Measurements from ENCODE around the gene AHDC1. TPM values are rescaled to one million over a fixed set of nuclear protein-coding genes. Genes with fewer than 3 reads are reported as not detected.

AHDC1 gene
- total RNA-seq, 1 donor from 2014 or later, result 18.0 TPM

GRCh38 chr1:27571439-27572018 is 32.4 kb downstream of the AHDC1 start:
- TF ChIP-seq, protein P1, sequence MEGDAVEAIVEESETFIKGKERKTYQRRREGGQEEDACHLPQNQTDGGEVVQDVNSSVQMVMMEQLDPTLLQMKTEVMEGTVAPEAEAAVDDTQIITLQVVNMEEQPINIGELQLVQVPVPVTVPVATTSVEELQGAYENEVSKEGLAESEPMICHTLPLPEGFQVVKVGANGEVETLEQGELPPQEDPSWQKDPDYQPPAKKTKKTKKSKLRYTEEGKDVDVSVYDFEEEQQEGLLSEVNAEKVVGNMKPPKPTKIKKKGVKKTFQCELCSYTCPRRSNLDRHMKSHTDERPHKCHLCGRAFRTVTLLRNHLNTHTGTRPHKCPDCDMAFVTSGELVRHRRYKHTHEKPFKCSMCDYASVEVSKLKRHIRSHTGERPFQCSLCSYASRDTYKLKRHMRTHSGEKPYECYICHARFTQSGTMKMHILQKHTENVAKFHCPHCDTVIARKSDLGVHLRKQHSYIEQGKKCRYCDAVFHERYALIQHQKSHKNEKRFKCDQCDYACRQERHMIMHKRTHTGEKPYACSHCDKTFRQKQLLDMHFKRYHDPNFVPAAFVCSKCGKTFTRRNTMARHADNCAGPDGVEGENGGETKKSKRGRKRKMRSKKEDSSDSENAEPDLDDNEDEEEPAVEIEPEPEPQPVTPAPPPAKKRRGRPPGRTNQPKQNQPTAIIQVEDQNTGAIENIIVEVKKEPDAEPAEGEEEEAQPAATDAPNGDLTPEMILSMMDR (IDR thresholded peaks at IDR 0.05; ENCODE audit: insufficient read depth, low read length, poor library complexity, severe bottlenecking), result no peak
- no peak overlapping the region for H3K4me3 ChIP-seq (ENCODE audit: low read depth, low read length)
- no peak for DNase-seq (ENCODE audit: low read depth)
- no peaks in the 10 kb centered on the region for H3K27me3 ChIP-seq (ENCODE audit: control insufficient read depth, insufficient read depth, low read length)
- no peaks in the 10 kb centered on the region for H3K36me3 ChIP-seq (ENCODE audit: control insufficient read depth, insufficient read depth, low read length)

DNA sequence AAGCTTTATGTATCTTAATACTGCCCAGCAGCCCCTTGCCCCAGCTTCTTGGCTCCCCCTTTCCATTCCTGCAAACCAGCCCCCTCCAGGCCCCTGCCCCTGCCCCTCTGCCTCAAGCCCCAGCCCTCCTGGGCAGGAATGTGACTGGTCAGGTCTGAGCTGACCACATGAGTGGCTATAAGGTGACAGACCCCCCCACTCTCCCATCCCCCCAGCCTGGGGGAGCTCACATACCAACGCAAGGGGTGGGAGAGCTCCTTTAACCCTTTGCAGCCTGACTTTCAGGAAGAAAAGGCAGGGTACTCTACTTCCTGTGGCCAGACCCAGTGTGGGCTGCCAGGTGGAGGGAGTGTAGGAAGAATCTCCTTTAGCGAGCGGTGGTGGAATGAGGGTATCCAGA is 33.2 kb downstream of the AHDC1 start:
- TF ChIP-seq, protein P1 (IDR thresholded peaks at IDR 0.05; ENCODE audit: insufficient read depth, low read length, poor library complexity, severe bottlenecking), result no peak
- Histone ChIP-seq H3K27me3 (ENCODE audit: control insufficient read depth, insufficient read depth, low read length) (no peaks in the 10 kb centered on the region), H3K36me3 (ENCODE audit: control insufficient read depth, insufficient read depth, low read length) (no peaks in the 10 kb centered on the region), H3K4me3 (ENCODE audit: low read depth, low read length) (no peak overlapping the region)
- no peak for DNase-seq (ENCODE audit: low read depth)

- TF ChIP-seq, protein P1 (IDR thresholded peaks at IDR 0.05; ENCODE audit: insufficient read depth, low read length, poor library complexity, severe bottlenecking), result no peak
- Histone ChIP-seq H3K4me3 (ENCODE audit: low read depth, low read length) (no peak overlapping the region), H3K27me3 (ENCODE audit: control insufficient read depth, insufficient read depth, low read length) (no peaks in the 10 kb centered on the region), H3K36me3 (ENCODE audit: control insufficient read depth, insufficient read depth, low read length) (no peaks in the 10 kb centered on the region)
- DNase-seq (ENCODE audit: low read depth), result no peak
Measured at GRCh38 chr1:27570356-27570755, 33.6 kb downstream of the AHDC1 start.

GRCh38 chr1:27569506-27570291 is 34.2 kb downstream of the AHDC1 start:
- H3K4me3 ChIP-seq (ENCODE audit: low read depth, low read length), result no peak overlapping the region
- no peak for DNase-seq (ENCODE audit: low read depth)
- TF ChIP-seq, protein P1 (IDR thresholded peaks at IDR 0.05; ENCODE audit: insufficient read depth, low read length, poor library complexity, severe bottlenecking), result no peak
- H3K27me3 ChIP-seq (ENCODE audit: control insufficient read depth, insufficient read depth, low read length), result no peaks in the 10 kb centered on the region
- no peaks in the 10 kb centered on the region for H3K36me3 ChIP-seq (ENCODE audit: control insufficient read depth, insufficient read depth, low read length)

DNA sequence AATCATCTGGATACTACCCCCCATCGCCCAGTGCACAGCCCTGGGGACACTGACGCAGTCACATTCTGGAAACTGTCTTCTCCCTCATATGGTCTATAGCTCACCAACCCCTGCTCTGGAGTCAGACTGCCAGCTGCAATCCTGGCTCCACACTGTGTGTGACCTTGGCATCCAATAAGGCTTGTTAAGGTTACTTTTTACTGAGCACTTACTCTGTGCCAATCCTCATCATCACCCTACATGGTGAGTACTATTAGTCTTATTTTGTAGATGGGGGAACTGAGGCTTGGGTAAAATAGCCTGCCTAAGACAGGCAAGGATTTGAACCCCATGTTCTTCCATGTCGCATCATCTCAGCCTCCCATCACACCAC is 34.9 kb downstream of the AHDC1 start:
- no peak overlapping the region for H3K4me3 ChIP-seq (ENCODE audit: low read depth, low read length)

More for the DNA sequence above, 34.9 kb downstream of the AHDC1 start:
- TF ChIP-seq, protein P1 (IDR thresholded peaks at IDR 0.05; ENCODE audit: insufficient read depth, low read length, poor library complexity, severe bottlenecking), result no peak
- no peak for DNase-seq (ENCODE audit: low read depth)
- H3K36me3 ChIP-seq (ENCODE audit: control insufficient read depth, insufficient read depth, low read length), result no peaks in the 10 kb centered on the region
- H3K27me3 ChIP-seq (ENCODE audit: control insufficient read depth, insufficient read depth, low read length), result no peaks in the 10 kb centered on the region
